HepG2 (cell line): ENCODE measurements around the gene YIPF1. TPM values are rescaled to one million over a fixed set of nuclear protein-coding genes. Genes with fewer than 3 reads are reported as not detected.

Experiments
- ATAC-seq: fragments of 200-7000 bp; cut with Tn5 transposase; 3 replicates; pipeline ENCODE4 v1.9.1; 2020; ENCODE audit warnings: mild to moderate bottlenecking, moderate library complexity
- BruUV-seq: library from RNA; stranded (reverse); fragments of 400-500 nt; replicated peaks from 2 replicates; lab custom pipeline; 2021; lab: Mats Ljungman, UMichigan
- CTCF ChIA-PET: fragments of 300-600 bp; formaldehyde crosslinking; extraction: SDS; loops from one replicate; lab custom pipeline; 2021; ENCODE audit warnings: low total read pairs, inconsistent platforms, low intra/inter-chr PET ratio; lab: Yijun Ruan, JAX
- POLR2A ChIA-PET: fragments of 350-600 bp; sonication (Branson Sonifier 250); formaldehyde crosslinking; loops from one replicate; lab custom pipeline; 2020; ENCODE audit warnings: antibody characterized with exemption, inconsistent platforms; lab: Yijun Ruan, JAX
- DNase-seq: peaks from one replicate; pipeline ENCODE4 v3.0.0-alpha.2; 2015; ENCODE audit warnings: low spot score
- FAIRE-seq: peaks from 3 replicates; lab custom pipeline; 2011; peaks lifted over from hg19 to GRCh38; lab: Jason Lieb, UNC
- H2AFZ ChIP-seq: one replicate; pipeline ENCODE4 v1.6.1; 2011; ENCODE audit warnings: low read length, inconsistent platforms
- H3K27ac ChIP-seq: fragments of 300-600 bp; 3 replicates; pipeline ENCODE4 v1.8.0; 2011; ENCODE audit warnings: mixed run types, mild to moderate bottlenecking, mixed read lengths, low read length, inconsistent platforms; ENCODE audit not compliant: insufficient read depth; ENCODE audit errors: extremely low read length
- H3K27me3 ChIP-seq, 2 experiments: fragments of 200-600 bp in 1 of 2; 2 replicates in 1 of 2; 3 replicates in 1 of 2; pipeline versions ENCODE4 v1.6.0 to v1.8.0; 2011; ENCODE audit warnings: low read length in 2 of 2, mild to moderate bottlenecking in 2 of 2, moderate library complexity in 2 of 2, inconsistent platforms in 1 of 2; ENCODE audit not compliant: insufficient read depth in 2 of 2, control insufficient read depth in 1 of 2
- H3K36me3 ChIP-seq, 2 experiments: fragments of 200-600 bp in 1 of 2; replicated peaks in 1 of 2; 2 replicates in 1 of 2; 3 replicates in 1 of 2; pipeline versions ENCODE4 v1.5.1 to v1.8.0; 2011; ENCODE audit warnings: low read length in 2 of 2, inconsistent platforms in 1 of 2; ENCODE audit not compliant: insufficient read depth in 2 of 2, control insufficient read depth in 1 of 2
- H3K4me1 ChIP-seq: 2 replicates; pipeline ENCODE4 v1.5.1; 2012; ENCODE audit warnings: low read length, inconsistent platforms; ENCODE audit not compliant: insufficient read depth
- H3K4me2 ChIP-seq: 2 replicates; pipeline ENCODE4 v1.6.0; 2011; ENCODE audit warnings: low read depth, low read length, inconsistent platforms
- H3K4me3 ChIP-seq, 3 experiments: fragments of 200-600 bp in 1 of 3; sonication (generic), shearing (Covaris generic) in 1 of 3; replicated peaks in 1 of 3; 2 replicates each; pipeline ENCODE4 v1.5.1; 2011 to 2016; ENCODE audit warnings: low read length in 3 of 3, inconsistent platforms in 2 of 3, low read depth in 2 of 3, mild to moderate bottlenecking in 2 of 3, control low read depth in 1 of 3, mixed read lengths in 1 of 3; ENCODE audit not compliant: insufficient read depth in 1 of 3
- H3K79me2 ChIP-seq: one replicate; pipeline ENCODE4 v1.6.1; 2011; ENCODE audit warnings: low read length, inconsistent platforms; ENCODE audit not compliant: insufficient read depth
- H3K9ac ChIP-seq: 2 replicates; pipeline ENCODE4 v1.6.0; 2011; ENCODE audit warnings: mild to moderate bottlenecking, low read depth, low read length, inconsistent platforms; ENCODE audit not compliant: insufficient read depth
- H3K9me3 ChIP-seq: 2 replicates; pipeline ENCODE4 v1.5.1; 2012; ENCODE audit warnings: mild to moderate bottlenecking, low read length
- H4K20me1 ChIP-seq: 2 replicates; pipeline ENCODE4 v1.6.0; 2011; ENCODE audit warnings: inconsistent platforms, mild to moderate bottlenecking, low read length, moderate library complexity; ENCODE audit not compliant: insufficient read depth
- AGO1 ChIP-seq: fragments of 200-400 bp; formaldehyde crosslinking; IDR thresholded peaks from 2 replicates; pipeline ENCODE4 v1.6.1; 2017; ENCODE audit warnings: mild to moderate bottlenecking, low read depth, low read length, moderate library complexity; ENCODE audit not compliant: poor library complexity, severe bottlenecking
- ARNTL ChIP-seq: sonication (generic); formaldehyde crosslinking; IDR thresholded peaks from 2 replicates; pipeline ENCODE4 v1.4.0; 2020; ENCODE audit warnings: mild to moderate bottlenecking, missing genetic modification reagents
- ATRX ChIP-seq: sonication (generic); formaldehyde crosslinking; IDR thresholded peaks from 2 replicates; pipeline ENCODE4 v1.4.0; 2020; ENCODE audit warnings: missing genetic modification reagents, borderline replicate concordance
- FOXP1 ChIP-seq, 2 experiments: fragments of 450-650 bp in 1 of 2; IDR thresholded peaks; 2 replicates each; pipeline ENCODE4 v1.6.1; 2017 to 2018; ENCODE audit warnings: antibody characterized with exemption in 1 of 2
- HMG20B ChIP-seq: conservative IDR thresholded peaks from 2 replicates; pipeline ENCODE4 v1.6.1; 2016; ENCODE audit warnings: missing genetic modification reagents, missing compliant biosample characterization
- MED1 ChIP-seq: sonication (generic); formaldehyde crosslinking; IDR thresholded peaks from 2 replicates; pipeline ENCODE4 v1.4.0; 2020; ENCODE audit warnings: missing genetic modification reagents
- NBN ChIP-seq: fragments of 450-650 bp; conservative IDR thresholded peaks from 2 replicates; pipeline ENCODE4 v1.6.1; 2017
- PLRG1 ChIP-seq: fragments of 450-650 bp; conservative IDR thresholded peaks from 2 replicates; pipeline ENCODE4 v1.6.1; 2016
- PRMT3 ChIP-seq: sonication (generic); formaldehyde crosslinking; IDR thresholded peaks from 2 replicates; pipeline ENCODE4 v1.8.1; 2022; ENCODE audit warnings: low read depth, mild to moderate bottlenecking, moderate library complexity, missing genetic modification reagents, borderline replicate concordance
- ZFP90 ChIP-seq: sonication (generic); formaldehyde crosslinking; IDR thresholded peaks from 2 replicates; pipeline ENCODE4 v1.8.0; 2022; ENCODE audit warnings: missing genetic modification reagents, mild to moderate bottlenecking, inconsistent platforms, borderline replicate concordance
- ZKSCAN8 ChIP-seq: IDR thresholded peaks from 2 replicates; pipeline ENCODE4 v1.6.1; 2016; ENCODE audit warnings: borderline replicate concordance, missing genetic modification reagents, missing compliant biosample characterization
- ZNF101 ChIP-seq: sonication (generic); formaldehyde crosslinking; IDR thresholded peaks from 2 replicates; pipeline ENCODE4 v1.4.0; 2020; ENCODE audit warnings: mild to moderate bottlenecking, low read depth, missing genetic modification reagents, borderline replicate concordance
- ZNF333 ChIP-seq: sonication (generic); formaldehyde crosslinking; IDR thresholded peaks from 2 replicates; pipeline ENCODE4 v1.4.0; 2020; ENCODE audit warnings: mild to moderate bottlenecking, missing genetic modification reagents, borderline replicate concordance
- ZNF629 ChIP-seq: sonication (generic); formaldehyde crosslinking; conservative IDR thresholded peaks from 2 replicates; pipeline ENCODE4 v1.5.0; 2020; ENCODE audit warnings: missing genetic modification reagents
- ZSCAN20 ChIP-seq: sonication (generic); formaldehyde crosslinking; IDR thresholded peaks from 2 replicates; pipeline ENCODE4 v1.4.0; 2020; ENCODE audit warnings: missing genetic modification reagents, mild to moderate bottlenecking, borderline replicate concordance
- ZSCAN21 ChIP-seq: sonication (generic); formaldehyde crosslinking; IDR thresholded peaks from 2 replicates; pipeline ENCODE4 v1.8.0; 2022; ENCODE audit warnings: mild to moderate bottlenecking, missing genetic modification reagents, moderate library complexity, borderline replicate concordance
- WGBS: methylation state at CpG from one replicate; pipeline ENCODE4 v1.1.6; 2017; ENCODE audit warnings: low lambda C conversion rate; 5-methylcytosine and 5-hydroxymethylcytosine counted together
- in situ Hi-C: cut with HindIII; loops from 2 replicates; pipeline ENCODE4 v1.10.0; 2017; ENCODE audit warnings: low pct_unique_long_range_greater_than_20kb; ENCODE audit not compliant: extremely low pct_ligation_motif_present
- intact Hi-C: fragments of 100-400 bp; cut with micrococcal nuclease; formaldehyde crosslinking; loops from one replicate; pipeline ENCODE4 v1.10.0; 2022; ENCODE audit not compliant: unreplicated experiment
- polyA plus RNA-seq, 8 experiments: library from polyadenylated mRNA; depleted of rRNA in 3 of 8; stranded (reverse) in 7 of 8; unstranded in 1 of 8; fragments of >200 nt; fragmentation: Illumina TruSeq in 4 of 8; extraction: Trizol in 4 of 8; gene quantifications; 2 replicates each; pipeline versions ENCODE4 v1.2.1 to v1.2.3, GENCODE V29; 2011 to 2016; ENCODE audit warnings: low read depth in 4 of 8, missing spikeins in 1 of 8, mixed read lengths in 1 of 8; ENCODE audit not compliant: insufficient read depth in 1 of 8
- total RNA-seq, 5 experiments: library from RNA; depleted of rRNA; stranded (reverse); fragments of >200 nt; fragmentation: Illumina TruSeq; extraction: Trizol; gene quantifications; 2 replicates each; pipeline ENCODE4 v1.2.3, GENCODE V29; 2016; ENCODE audit warnings: low read depth in 1 of 5
- TF ChIP-seq, protein P1 (sequence below): sonication (generic); formaldehyde crosslinking; IDR thresholded peaks from 2 replicates; pipeline ENCODE4 v1.4.0; 2020; ENCODE audit warnings: missing genetic modification reagents, mild to moderate bottlenecking, borderline replicate concordance

YIPF1 gene
- total and polyA plus RNA-seq, 2 of the 13 experiments (the other 11 are each of a cell fraction or from before 2014, with no cell fraction given), result 21.1 to 31.9 TPM

DNA sequence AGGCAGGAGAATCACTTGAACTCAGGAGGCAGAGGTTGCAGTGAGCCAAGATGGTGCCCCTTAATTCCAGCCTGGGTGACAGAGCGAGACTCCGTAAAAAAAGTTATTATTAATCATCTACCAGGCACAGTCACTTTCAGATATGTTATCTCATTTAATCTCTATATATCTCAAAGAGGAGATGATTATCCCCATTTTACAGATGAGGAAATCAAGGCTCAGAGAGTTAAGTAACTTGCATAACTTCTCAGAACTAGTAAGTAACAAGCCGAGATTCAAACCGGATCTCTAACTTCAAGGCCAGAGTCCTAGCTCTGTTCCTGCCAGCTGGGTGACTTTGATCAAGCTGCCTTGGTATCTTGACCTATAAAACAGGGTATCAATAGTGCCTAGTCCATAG is 21.8 kb upstream of the YIPF1 start:
- Histone ChIP-seq H3K36me3 (no peaks in the 10 kb centered on the region; a peak in 1 of 5 replicates), H2AFZ (no peak overlapping the region), H3K9ac (no peak overlapping the region), H3K27me3 (no peaks in the 10 kb centered on the region), H3K4me3 (no peak overlapping the region), H3K9me3 (no peaks in the 10 kb centered on the region), H3K4me1 (peaks cover 57% of the 10 kb centered on the region), H3K4me2 (no peak overlapping the region), H3K79me2 (no peaks in the 10 kb centered on the region), H3K27ac (no peak overlapping the region), H4K20me1 (no peaks in the 10 kb centered on the region)
- ChIA-PET POLR2A (no interaction called here), CTCF (no interaction called here)
- no peak for ATAC-seq
- no TSS peak for BruUV-seq
- FAIRE-seq, result no peak
- WGBS, result 100% methylated on average over 4 of the region's 4 CpGs
- in situ Hi-C loops (no loop called here), intact Hi-C loops (no loop called here)
- peak; percentile 58 for TF ChIP-seq ZNF629 (CRISPR knock-in tag)
- TF ChIP-seq ZNF101 (CRISPR knock-in tag), result no peak
- no peak for DNase-seq

DNA sequence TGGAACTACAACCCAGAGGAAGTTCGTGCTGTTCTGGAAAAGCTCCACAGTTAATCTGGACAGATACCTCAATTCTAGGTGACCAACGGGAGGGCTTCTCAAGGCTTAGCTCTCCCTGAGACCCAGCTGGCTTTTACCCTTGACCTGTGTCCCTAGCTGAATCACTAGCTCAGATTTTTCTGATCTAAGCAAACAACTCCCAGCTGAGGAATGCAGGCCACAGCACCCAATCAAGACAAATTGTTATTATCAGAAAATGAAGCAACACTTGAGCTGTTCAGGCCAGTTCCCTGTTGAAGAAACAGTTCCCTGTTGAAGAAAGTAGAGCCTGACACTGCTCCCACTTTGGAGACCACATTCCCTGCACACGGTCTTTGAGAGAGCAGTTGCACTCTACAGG is 20.3 kb upstream of the YIPF1 start:
- no peaks in the 10 kb centered on the region for H3K9me3 ChIP-seq
- H3K79me2 ChIP-seq, result no peaks in the 10 kb centered on the region
- no peaks in the 10 kb centered on the region; a peak in 1 of 5 replicates for H3K36me3 ChIP-seq
- H3K4me2 ChIP-seq, result no peak overlapping the region
- intact Hi-C loops, result no loop called here
- 50% methylated on average over 1 of the region's 3 CpGs for WGBS
- in situ Hi-C loops, result no loop called here
- no peaks in the 10 kb centered on the region for H4K20me1 ChIP-seq
- H3K4me3 ChIP-seq, result no peak overlapping the region
- no TSS peak for BruUV-seq
- CTCF ChIA-PET, result no interaction called here
- H3K27ac ChIP-seq, result no peak overlapping the region
- peak; percentile 69 for ATAC-seq
- FAIRE-seq, result peak; percentile 42
- H3K9ac ChIP-seq, result no peak overlapping the region
- POLR2A ChIA-PET, result interaction anchor here (1.0 to 2.0 kb wide), 5 partner anchors 9 to 35 kb away, joined by 4 to 21 read pairs (median 9); partner anchors contain the start of genes DIO1, IFT25 and YIPF1
- peaks cover 58% of the 10 kb centered on the region for H3K4me1 ChIP-seq
- H3K27me3 ChIP-seq, result no peaks in the 10 kb centered on the region
- H2AFZ ChIP-seq, result no peak overlapping the region
- DNase-seq, result peak; percentile 64
- TF ChIP-seq ZSCAN21 (CRISPR knock-in tag) (no peak), ZKSCAN8 (no peak), FOXP1 (IDR thresholded peaks at IDR 0.05) (no peak), FOXP1 (CRISPR knock-in tag; IDR thresholded peaks at IDR 0.05) (no peak), AGO1 (no peak), NBN (no peak), ZFP90 (CRISPR knock-in tag) (no peak), PRMT3 (no peak), HMG20B (CRISPR knock-in tag) (peak; percentile 97), PLRG1 (no peak), MED1 (CRISPR knock-in tag) (no peak), ARNTL (no peak), ATRX (CRISPR knock-in tag) (no peak), ZNF333 (no peak), ZSCAN20 (no peak)
- TF ChIP-seq, protein P1, sequence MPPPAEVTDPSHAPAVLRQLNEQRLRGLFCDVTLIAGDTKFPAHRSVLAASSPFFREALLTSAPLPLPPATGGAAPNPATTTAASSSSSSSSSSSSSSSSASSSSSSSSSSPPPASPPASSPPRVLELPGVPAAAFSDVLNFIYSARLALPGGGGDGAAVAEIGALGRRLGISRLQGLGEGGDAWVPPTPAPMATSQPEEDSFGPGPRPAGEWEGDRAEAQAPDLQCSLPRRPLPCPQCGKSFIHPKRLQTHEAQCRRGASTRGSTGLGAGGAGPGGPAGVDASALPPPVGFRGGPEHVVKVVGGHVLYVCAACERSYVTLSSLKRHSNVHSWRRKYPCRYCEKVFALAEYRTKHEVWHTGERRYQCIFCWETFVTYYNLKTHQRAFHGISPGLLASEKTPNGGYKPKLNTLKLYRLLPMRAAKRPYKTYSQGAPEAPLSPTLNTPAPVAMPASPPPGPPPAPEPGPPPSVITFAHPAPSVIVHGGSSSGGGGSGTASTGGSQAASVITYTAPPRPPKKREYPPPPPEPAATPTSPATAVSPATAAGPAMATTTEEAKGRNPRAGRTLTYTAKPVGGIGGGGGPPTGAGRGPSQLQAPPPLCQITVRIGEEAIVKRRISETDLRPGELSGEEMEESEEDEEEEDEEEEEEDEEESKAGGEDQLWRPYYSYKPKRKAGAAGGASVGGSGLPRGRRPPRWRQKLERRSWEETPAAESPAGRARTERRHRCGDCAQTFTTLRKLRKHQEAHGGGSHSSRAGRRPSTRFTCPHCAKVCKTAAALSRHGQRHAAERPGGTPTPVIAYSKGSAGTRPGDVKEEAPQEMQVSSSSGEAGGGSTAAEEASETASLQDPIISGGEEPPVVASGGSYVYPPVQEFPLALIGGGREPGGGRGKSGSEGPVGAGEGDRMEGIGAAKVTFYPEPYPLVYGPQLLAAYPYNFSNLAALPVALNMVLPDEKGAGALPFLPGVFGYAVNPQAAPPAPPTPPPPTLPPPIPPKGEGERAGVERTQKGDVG (CRISPR knock-in tag), result no peak
